ENCODE data around the gene PLCB1. TPM values are rescaled to one million over a fixed set of nuclear protein-coding genes. Genes with fewer than 3 reads are reported as not detected.

PLCB1 gene
- total and polyA plus RNA-seq, 10 of the 15 experiments (the other 5 are each of a cell fraction or from before 2014, with no cell fraction given): 0.05 to 5.3 (median 0.17) TPM; not detected in 1

DNA sequence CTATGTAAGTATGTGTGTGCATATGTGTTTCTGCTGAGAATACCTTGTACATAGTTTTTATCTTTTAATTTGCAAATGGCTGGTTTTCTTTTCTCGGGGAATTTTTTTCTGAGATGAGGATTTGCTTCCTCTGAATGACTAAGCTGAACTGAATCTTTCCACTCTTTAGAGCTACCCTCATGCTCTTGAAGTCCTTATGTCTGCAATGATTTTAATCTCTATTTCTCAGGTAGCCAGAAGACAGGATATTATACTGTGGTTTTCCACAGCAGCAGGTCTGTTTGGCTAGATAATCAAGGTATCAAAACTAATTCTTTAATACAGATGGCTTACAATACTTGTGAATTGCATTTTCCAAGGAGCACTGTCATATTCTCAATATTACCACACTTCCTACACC lies 114.7 kb downstream of the PLCB1 start (continued):
- no peak for TF ChIP-seq ZNF622 (IDR thresholded peaks at IDR 0.05)
- no peak for TF ChIP-seq JUND (IDR thresholded peaks at IDR 0.05; ENCODE audit: low read depth, low read length)

DNA sequence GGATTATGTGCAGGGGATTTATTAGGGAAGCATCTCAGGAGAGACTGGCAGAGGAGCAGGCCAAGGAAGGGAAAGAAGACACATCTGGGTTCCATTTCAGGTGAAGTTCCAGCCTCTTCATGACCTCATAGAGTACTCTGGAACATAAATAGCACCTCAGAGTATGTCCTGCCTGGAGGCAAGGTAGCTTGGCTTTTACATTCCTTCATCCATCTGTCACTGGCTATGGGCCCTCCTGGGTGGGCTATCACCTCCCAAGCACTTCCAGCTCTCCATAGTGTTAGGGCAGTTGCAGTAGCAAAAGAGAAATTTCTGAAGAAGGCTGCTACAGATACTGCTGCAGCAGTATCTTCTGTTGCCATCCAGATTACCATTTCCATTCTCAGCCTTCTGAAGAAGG lies 116.0 kb downstream of the PLCB1 start:
- Histone ChIP-seq H3K9ac (ENCODE audit: control insufficient read depth, insufficient read depth, low read length) (no peak overlapping the region), H2AFZ (ENCODE audit: control insufficient read depth, low read depth, low read length) (no peak overlapping the region), H3K36me3 (ENCODE audit: control insufficient read depth in 2 of 2, insufficient read depth in 2 of 2, low read length in 1 of 2) (no peaks in the 10 kb centered on the region), H3K4me1 (ENCODE audit: control insufficient read depth, insufficient read depth, low read length) (no peaks in the 10 kb centered on the region), H3K79me2 (ENCODE audit: control insufficient read depth, insufficient read depth, low read length) (no peaks in the 10 kb centered on the region), H3K9me3 (replicated peaks; ENCODE audit: control insufficient read depth, insufficient read depth, low read length) (no peaks in the 10 kb centered on the region), H3K27ac (ENCODE audit: control insufficient read depth, insufficient read depth) (no peak overlapping the region), H4K20me1 (ENCODE audit: control insufficient read depth, insufficient read depth) (no peaks in the 10 kb centered on the region), H3K27me3 (replicated peaks in 1 of 2; ENCODE audit: control insufficient read depth in 2 of 2, insufficient read depth in 2 of 2, low read length in 1 of 2) (0 out of 4 replicates have a peak, but pooled peaks cover 0 to 2% of the 10 kb centered on the region in 2 experiments), H3K4me3 (no peak overlapping the region), H3K4me2 (ENCODE audit: control insufficient read depth, insufficient read depth) (no peak overlapping the region)
- intact Hi-C loops (cut with micrococcal nuclease; ENCODE audit: unreplicated experiment) (no loop called here), in situ Hi-C loops (cut with MboI) (no loop called here)
- TF ChIP-seq CHD4 (IDR thresholded peaks at IDR 0.05) (no peak), MYC (IDR thresholded peaks at IDR 0.05; ENCODE audit: insufficient read depth, insufficient read length, insufficient replicate concordance, low read length, severe bottlenecking) (no peak), YY1 (IDR thresholded peaks at IDR 0.05; ENCODE audit: low read depth, low read length) (no peak), LARP7 (IDR thresholded peaks at IDR 0.05) (no peak), POU2F2 (IDR thresholded peaks at IDR 0.05; ENCODE audit: borderline replicate concordance, low read depth, low read length) (no peak), BCL11A (IDR thresholded peaks at IDR 0.05; ENCODE audit: low read depth, low read length) (no peak), JUND (IDR thresholded peaks at IDR 0.05; ENCODE audit: low read depth, low read length) (no peak), ZBED1 (IDR thresholded peaks at IDR 0.05; ENCODE audit: borderline replicate concordance) (no peak), SREBF2 (IDR thresholded peaks at IDR 0.05; ENCODE audit: low read length) (no peak), GABPA (IDR thresholded peaks at IDR 0.05; ENCODE audit: low read depth) (no peak), MYB (IDR thresholded peaks at IDR 0.05; ENCODE audit: borderline replicate concordance, low read depth, low read length) (no peak), RAD51 (IDR thresholded peaks at IDR 0.05) (no peak)
- TF ChIP-seq, protein P1, sequence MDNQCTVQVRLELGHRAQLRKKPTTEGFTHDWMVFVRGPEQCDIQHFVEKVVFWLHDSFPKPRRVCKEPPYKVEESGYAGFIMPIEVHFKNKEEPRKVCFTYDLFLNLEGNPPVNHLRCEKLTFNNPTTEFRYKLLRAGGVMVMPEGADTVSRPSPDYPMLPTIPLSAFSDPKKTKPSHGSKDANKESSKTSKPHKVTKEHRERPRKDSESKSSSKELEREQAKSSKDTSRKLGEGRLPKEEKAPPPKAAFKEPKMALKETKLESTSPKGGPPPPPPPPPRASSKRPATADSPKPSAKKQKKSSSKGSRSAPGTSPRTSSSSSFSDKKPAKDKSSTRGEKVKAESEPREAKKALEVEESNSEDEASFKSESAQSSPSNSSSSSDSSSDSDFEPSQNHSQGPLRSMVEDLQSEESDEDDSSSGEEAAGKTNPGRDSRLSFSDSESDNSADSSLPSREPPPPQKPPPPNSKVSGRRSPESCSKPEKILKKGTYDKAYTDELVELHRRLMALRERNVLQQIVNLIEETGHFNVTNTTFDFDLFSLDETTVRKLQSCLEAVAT (IDR thresholded peaks at IDR 0.05): no peak
- TF ChIP-seq, protein P2, sequence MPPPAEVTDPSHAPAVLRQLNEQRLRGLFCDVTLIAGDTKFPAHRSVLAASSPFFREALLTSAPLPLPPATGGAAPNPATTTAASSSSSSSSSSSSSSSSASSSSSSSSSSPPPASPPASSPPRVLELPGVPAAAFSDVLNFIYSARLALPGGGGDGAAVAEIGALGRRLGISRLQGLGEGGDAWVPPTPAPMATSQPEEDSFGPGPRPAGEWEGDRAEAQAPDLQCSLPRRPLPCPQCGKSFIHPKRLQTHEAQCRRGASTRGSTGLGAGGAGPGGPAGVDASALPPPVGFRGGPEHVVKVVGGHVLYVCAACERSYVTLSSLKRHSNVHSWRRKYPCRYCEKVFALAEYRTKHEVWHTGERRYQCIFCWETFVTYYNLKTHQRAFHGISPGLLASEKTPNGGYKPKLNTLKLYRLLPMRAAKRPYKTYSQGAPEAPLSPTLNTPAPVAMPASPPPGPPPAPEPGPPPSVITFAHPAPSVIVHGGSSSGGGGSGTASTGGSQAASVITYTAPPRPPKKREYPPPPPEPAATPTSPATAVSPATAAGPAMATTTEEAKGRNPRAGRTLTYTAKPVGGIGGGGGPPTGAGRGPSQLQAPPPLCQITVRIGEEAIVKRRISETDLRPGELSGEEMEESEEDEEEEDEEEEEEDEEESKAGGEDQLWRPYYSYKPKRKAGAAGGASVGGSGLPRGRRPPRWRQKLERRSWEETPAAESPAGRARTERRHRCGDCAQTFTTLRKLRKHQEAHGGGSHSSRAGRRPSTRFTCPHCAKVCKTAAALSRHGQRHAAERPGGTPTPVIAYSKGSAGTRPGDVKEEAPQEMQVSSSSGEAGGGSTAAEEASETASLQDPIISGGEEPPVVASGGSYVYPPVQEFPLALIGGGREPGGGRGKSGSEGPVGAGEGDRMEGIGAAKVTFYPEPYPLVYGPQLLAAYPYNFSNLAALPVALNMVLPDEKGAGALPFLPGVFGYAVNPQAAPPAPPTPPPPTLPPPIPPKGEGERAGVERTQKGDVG (CRISPR knock-in tag; IDR thresholded peaks at IDR 0.05): no peak
- TF ChIP-seq, protein P3, sequence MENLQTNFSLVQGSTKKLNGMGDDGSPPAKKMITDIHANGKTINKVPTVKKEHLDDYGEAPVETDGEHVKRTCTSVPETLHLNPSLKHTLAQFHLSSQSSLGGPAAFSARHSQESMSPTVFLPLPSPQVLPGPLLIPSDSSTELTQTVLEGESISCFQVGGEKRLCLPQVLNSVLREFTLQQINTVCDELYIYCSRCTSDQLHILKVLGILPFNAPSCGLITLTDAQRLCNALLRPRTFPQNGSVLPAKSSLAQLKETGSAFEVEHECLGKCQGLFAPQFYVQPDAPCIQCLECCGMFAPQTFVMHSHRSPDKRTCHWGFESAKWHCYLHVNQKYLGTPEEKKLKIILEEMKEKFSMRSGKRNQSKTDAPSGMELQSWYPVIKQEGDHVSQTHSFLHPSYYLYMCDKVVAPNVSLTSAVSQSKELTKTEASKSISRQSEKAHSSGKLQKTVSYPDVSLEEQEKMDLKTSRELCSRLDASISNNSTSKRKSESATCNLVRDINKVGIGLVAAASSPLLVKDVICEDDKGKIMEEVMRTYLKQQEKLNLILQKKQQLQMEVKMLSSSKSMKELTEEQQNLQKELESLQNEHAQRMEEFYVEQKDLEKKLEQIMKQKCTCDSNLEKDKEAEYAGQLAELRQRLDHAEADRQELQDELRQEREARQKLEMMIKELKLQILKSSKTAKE (IDR thresholded peaks at IDR 0.05; ENCODE audit: low read depth, poor library complexity, severe bottlenecking): no peak
- no peak for DNase-seq (ENCODE audit: low read depth, low spot score)
- POLR2A ChIA-PET: no interaction called here
- no peak for ATAC-seq
- RAD21 ChIA-PET (ENCODE audit: unreplicated experiment): no interaction called here
- SMC1A ChIA-PET (ENCODE audit: uncharacterized antibody, unreplicated experiment): no interaction called here
- FAIRE-seq: no peak
- BruUV-seq (replicated peaks): no TSS peak
- CTCF ChIA-PET: no interaction called here
